GM12801 (cell line): ENCODE data around the gene SPTLC3.

ENCODE experiments used
- CTCF ChIP-seq: IDR thresholded peaks from one replicate; pipeline ENCODE4 v1.5.1; 2011; ENCODE audit warnings: control low read depth; ENCODE audit not compliant: insufficient read length; ENCODE audit errors: extremely low read depth

SPTLC3 gene

DNA sequence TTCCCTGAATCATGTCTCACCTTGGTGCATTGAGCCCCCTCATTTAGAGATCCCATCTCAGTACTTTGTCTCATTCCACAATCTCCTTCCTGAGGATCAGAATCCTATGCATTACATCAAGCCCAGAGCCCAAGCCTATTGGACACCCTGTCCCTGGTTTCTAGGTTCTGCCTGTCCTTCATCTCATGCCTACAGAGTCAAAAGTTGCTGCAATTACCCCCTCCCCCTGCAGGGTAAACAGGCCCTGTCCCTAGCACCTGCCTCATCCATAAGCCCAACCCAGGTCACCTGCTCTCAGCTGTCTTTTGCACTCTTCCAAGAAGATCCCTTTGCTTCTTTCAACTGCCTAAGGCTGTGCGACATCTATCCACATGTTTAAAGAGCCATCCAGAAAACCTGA, 93.9 kb downstream of the SPTLC3 start:
- no peak for TF ChIP-seq CTCF

DNA sequence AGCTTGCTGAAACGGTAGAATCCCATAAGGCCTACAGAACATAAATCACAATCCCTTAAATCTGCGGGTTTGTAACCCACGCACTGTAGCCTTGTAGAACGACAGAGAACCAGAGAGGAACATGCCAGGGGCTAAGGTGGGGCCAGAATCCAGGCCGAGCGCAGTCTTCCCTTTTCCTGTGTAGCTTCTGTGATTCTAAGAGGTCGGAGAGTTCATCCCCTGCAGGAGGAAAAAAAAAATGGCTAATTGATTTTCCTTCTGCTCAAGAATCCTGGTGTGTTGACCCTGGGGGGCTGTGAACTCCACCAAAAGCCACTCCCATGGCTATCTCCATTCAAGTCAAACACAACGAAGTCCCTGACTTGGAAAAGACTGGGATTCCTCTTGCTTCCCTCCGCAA, 96.3 kb downstream of the SPTLC3 start:
- TF ChIP-seq CTCF = no peak

GRCh38 chr20:13105864-13106457, 97.2 kb downstream of the SPTLC3 start:
- TF ChIP-seq CTCF = no peak

DNA sequence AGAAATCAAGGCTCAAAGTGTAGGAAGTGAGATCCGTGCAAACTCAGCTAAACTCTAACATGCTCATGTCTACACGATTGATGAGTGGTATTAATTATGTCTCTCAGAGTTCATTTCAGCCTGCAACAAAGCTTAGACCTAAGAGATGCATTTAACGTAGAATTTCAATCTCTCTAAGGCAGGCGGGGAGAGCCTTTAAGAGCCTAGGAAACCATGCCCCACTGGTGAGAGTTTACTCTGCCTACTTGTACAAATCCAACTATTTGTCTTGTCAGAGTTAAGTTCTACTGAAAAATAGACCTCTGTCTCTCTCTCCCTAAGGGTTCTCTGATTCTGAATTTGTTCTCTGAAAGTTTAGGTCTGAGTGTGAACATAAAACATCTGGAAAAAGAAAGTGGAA, 100.9 kb downstream of the SPTLC3 start:
- TF ChIP-seq CTCF = no peak

DNA sequence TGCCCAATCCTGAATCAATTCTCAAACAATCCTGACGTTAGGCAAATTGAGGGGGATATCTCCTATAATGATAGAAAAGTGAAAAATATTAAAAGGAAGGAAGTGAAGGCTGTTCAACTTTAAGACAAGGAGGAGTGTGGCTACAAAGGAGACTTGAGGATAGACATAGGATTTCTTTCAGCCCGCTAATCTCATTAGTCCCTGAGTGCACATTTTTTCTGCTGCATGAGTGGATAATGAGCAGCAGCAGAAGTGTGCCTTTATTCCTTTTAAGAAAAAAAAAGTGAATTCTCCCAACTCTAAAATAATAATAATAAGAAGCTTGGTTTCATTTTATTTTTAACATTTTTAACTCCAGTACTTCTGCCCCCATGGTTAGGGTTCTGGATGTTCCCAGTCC, 102.0 kb downstream of the SPTLC3 start:
- no peak for TF ChIP-seq CTCF

GRCh38 chr20:13111249-13111911, 102.6 kb downstream of the SPTLC3 start:
- TF ChIP-seq CTCF = no peak

GRCh38 chr20:13113731-13114130, 105.0 kb downstream of the SPTLC3 start:
- TF ChIP-seq CTCF = no peak
